ENCODE measurements around the gene ACYP2. TPM values are rescaled to one million over a fixed set of nuclear protein-coding genes. Genes with fewer than 3 reads are reported as not detected.

Gene ACYP2
- total RNA-seq, 4 donors from 2014 or later = 12.8 to 40.5 (median 16.9) TPM

DNA sequence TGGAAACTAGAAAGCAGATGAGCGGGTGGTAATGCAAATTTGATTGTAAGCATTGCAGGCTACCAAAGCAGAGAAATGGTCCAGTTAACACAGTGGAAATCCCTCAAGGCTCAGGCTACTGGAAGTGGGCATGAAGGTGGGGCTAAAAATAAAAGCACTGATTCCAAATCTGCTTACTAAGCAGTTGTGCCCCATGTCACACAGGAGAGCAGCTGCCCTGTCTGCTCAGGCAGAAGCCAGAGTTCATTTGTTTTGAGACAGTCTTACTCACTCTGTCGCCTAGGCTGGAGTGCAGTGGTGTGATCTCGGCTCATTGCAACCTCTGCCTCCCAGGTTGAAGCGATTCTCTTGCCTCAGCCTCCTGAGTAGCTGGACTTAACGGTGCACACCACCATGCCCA lies 183.1 kb downstream of the ACYP2 start:
- WGBS, 2 donors (ENCODE audit: low coverage in 1 of 2) = 96 to 100% methylated on average over 2 to 5 of the region's 5 CpGs
- ATAC-seq = no peak

DNA sequence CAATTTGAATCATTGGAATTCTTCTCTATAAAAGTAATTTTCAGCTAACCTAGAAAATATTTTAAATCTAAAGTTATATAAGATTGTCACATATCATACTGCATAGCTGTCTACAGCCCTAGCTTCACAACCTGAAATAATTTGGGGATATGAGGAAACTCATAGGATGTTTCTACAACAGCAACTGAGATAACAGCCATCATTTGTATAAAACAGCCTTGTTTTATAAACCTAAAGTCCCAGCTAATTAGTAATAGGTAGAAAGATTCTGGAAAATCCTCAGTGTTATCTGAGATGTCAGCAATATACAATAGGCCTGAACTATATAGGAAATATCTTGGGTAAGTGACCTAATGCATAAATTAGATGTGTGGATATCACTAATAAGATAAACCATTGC lies 188.2 kb downstream of the ACYP2 start:
- no peak overlapping the region for H3K27ac ChIP-seq

More for the DNA sequence above, 183.1 kb downstream of the ACYP2 start:
- Histone ChIP-seq H3K4me1 (no peaks in the 10 kb centered on the region), H3K27ac (no peak overlapping the region), H3K36me3 (no peaks in the 10 kb centered on the region), H3K9me3 (no peaks in the 10 kb centered on the region), H3K4me3 (no peak overlapping the region), H3K27me3 (no peaks in the 10 kb centered on the region)
- TF ChIP-seq EP300 (IDR thresholded peaks at IDR 0.05) (no peak), POLR2AphosphoS5 (IDR thresholded peaks at IDR 0.05) (no peak), POLR2A (IDR thresholded peaks at IDR 0.05) (no peak)
- TF ChIP-seq, protein P1, sequence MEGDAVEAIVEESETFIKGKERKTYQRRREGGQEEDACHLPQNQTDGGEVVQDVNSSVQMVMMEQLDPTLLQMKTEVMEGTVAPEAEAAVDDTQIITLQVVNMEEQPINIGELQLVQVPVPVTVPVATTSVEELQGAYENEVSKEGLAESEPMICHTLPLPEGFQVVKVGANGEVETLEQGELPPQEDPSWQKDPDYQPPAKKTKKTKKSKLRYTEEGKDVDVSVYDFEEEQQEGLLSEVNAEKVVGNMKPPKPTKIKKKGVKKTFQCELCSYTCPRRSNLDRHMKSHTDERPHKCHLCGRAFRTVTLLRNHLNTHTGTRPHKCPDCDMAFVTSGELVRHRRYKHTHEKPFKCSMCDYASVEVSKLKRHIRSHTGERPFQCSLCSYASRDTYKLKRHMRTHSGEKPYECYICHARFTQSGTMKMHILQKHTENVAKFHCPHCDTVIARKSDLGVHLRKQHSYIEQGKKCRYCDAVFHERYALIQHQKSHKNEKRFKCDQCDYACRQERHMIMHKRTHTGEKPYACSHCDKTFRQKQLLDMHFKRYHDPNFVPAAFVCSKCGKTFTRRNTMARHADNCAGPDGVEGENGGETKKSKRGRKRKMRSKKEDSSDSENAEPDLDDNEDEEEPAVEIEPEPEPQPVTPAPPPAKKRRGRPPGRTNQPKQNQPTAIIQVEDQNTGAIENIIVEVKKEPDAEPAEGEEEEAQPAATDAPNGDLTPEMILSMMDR (IDR thresholded peaks at IDR 0.05) = no peak

DNA sequence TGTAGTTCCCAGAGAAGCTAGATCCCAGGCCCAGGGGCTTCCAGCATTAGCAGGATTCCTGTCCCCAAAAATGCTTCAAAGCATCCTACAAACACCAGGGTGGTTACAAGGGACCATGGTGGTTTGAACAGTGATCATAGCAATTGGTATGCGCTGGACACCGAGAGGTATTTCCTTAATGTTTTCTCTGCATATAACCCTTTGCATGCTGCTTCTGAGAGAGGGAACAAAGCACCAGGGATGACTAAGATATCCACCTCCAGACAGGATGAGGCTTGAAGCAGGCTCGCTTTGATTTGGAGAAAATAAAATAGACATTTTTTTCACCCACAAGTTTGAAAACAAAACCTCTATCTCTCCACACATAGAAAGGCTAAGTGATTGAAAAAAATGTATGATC lies 191.1 kb downstream of the ACYP2 start:
- Histone ChIP-seq H3K4me3 (no peak overlapping the region), H3K36me3 (no peaks in the 10 kb centered on the region), H3K4me1 (no peaks in the 10 kb centered on the region), H3K27me3 (no peaks in the 10 kb centered on the region), H3K9me3 (no peaks in the 10 kb centered on the region), H3K27ac (no peak overlapping the region)
- no peak for ATAC-seq
- TF ChIP-seq, protein P1 (IDR thresholded peaks at IDR 0.05) = no peak
- TF ChIP-seq EP300 (IDR thresholded peaks at IDR 0.05) (no peak), POLR2AphosphoS5 (IDR thresholded peaks at IDR 0.05) (no peak), POLR2A (IDR thresholded peaks at IDR 0.05) (no peak)
- WGBS, 2 donors (ENCODE audit: low coverage in 1 of 2) = 89 to 96% methylated on average over 3 of the region's 3 CpGs

More for the DNA sequence above, 188.2 kb downstream of the ACYP2 start:
- TF ChIP-seq POLR2AphosphoS5 (IDR thresholded peaks at IDR 0.05) (no peak), POLR2A (IDR thresholded peaks at IDR 0.05) (no peak), EP300 (IDR thresholded peaks at IDR 0.05) (no peak)
- TF ChIP-seq, protein P1 (IDR thresholded peaks at IDR 0.05) = no peak
- no peaks in the 10 kb centered on the region for H3K9me3 ChIP-seq
- no peak for ATAC-seq
- no peaks in the 10 kb centered on the region for H3K36me3 ChIP-seq
- H3K4me1 ChIP-seq = no peaks in the 10 kb centered on the region
- H3K4me3 ChIP-seq = no peak overlapping the region
- H3K27me3 ChIP-seq = no peaks in the 10 kb centered on the region

DNA sequence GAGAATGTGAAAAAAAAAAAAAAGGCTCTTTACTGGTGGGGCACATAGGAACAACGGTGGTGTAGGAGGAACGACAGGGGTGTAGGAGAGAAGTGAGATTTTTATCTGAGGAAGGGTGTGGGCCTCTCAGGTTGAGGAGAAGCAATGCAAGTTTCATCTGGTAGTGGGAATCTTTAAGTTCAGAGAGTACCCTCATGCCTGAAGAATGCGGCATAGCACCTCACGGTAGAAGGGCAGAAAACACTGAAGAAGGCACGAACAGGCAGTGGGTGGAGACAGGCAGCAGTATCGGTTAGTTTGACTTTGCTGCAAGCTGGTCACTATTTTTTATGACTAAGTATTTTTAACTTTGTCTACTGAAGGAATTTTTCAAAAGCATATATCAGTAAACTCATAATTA lies 192.8 kb downstream of the ACYP2 start:
- WGBS, 2 donors (ENCODE audit: low coverage in 1 of 2) = 90 to 100% methylated on average over 4 to 6 of the region's 6 CpGs
- Histone ChIP-seq H3K27ac (no peak overlapping the region), H3K4me3 (no peak overlapping the region), H3K4me1 (no peaks in the 10 kb centered on the region), H3K27me3 (no peaks in the 10 kb centered on the region), H3K36me3 (no peaks in the 10 kb centered on the region), H3K9me3 (no peaks in the 10 kb centered on the region)
- TF ChIP-seq, protein P1 (IDR thresholded peaks at IDR 0.05) = no peak
- no peak for TF ChIP-seq POLR2AphosphoS5 (IDR thresholded peaks at IDR 0.05)
- no peak for TF ChIP-seq EP300 (IDR thresholded peaks at IDR 0.05)
- TF ChIP-seq POLR2A (IDR thresholded peaks at IDR 0.05) = no peak
- ATAC-seq = no peak

DNA sequence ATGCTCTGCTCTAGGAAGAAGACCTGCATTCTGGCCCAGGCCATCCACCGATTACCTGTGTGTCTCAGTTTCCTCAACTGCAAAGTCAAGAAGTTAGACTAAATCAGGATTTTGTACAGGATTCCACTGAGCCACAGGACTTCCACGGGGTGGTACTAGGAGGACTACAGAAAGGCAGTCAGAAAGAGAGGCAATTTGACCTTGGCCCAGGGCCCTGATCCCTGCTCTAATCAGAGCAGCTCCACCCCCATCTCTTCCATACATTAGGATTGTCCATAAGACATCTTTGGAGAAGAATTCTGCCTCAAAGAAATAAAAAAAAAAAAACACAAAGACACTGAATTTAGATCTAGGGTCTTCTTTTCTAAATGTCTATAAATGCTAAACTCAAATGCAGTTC lies 193.4 kb downstream of the ACYP2 start:
- H3K27ac ChIP-seq = no peak overlapping the region
- TF ChIP-seq, protein P1 (IDR thresholded peaks at IDR 0.05) = no peak
- no peak for TF ChIP-seq EP300 (IDR thresholded peaks at IDR 0.05)
- no peaks in the 10 kb centered on the region for H3K9me3 ChIP-seq
- H3K36me3 ChIP-seq = no peaks in the 10 kb centered on the region
- no peaks in the 10 kb centered on the region for H3K27me3 ChIP-seq
- ATAC-seq = no peak
- no peak overlapping the region for H3K4me3 ChIP-seq
- H3K4me1 ChIP-seq = no peaks in the 10 kb centered on the region
- WGBS, 2 donors (ENCODE audit: low coverage in 1 of 2) = 91 to 94% methylated on average over 2 of the region's 2 CpGs
